ENCODE measurements around the gene RNF149. TPM values are rescaled to one million over a fixed set of nuclear protein-coding genes. Genes with fewer than 3 reads are reported as not detected.

RNF149 gene
- total RNA-seq, 1 donor from 2014 or later, result 35.0 TPM

- no peak overlapping the region for H3K4me3 ChIP-seq
- H3K79me2 ChIP-seq (ENCODE audit: low read depth), result no peaks in the 10 kb centered on the region
- H3K9ac ChIP-seq, result no peak overlapping the region
- no peaks in the 10 kb centered on the region for H4K20me1 ChIP-seq (ENCODE audit: low read depth)
- H3K9me3 Mint-ChIP-seq, result no peaks in the 10 kb centered on the region
- H3K27ac ChIP-seq, result no peak overlapping the region
- peaks cover 11% of the 10 kb centered on the region for H3K27me3 Mint-ChIP-seq (ENCODE audit: insufficient read depth, low read depth)
- H3K4me1 Mint-ChIP-seq, result peaks cover 5% of the 10 kb centered on the region
- no peaks in the 10 kb centered on the region for H3K27me3 ChIP-seq
- TF ChIP-seq EZH2 (IDR thresholded peaks at IDR 0.05) (no peak), CTCF (IDR thresholded peaks at IDR 0.05) (no peak), EZH2phosphoT487 (IDR thresholded peaks at IDR 0.05) (no peak)
- no peaks in the 10 kb centered on the region for H3F3A ChIP-seq (ENCODE audit: low read depth)
- H3K9me3 ChIP-seq (ENCODE audit: low read depth), result no peaks in the 10 kb centered on the region
- H3K27ac Mint-ChIP-seq, result no peak overlapping the region
- H3K4me2 ChIP-seq, result no peak overlapping the region
- no peaks in the 10 kb centered on the region for H3K4me1 ChIP-seq
- no peaks in the 10 kb centered on the region for H3K36me3 Mint-ChIP-seq
- H2AFZ ChIP-seq (replicated peaks), result no peak overlapping the region
- DNase-seq (ENCODE audit: low spot score), result no peak
- H3K4me3 Mint-ChIP-seq, result no peak overlapping the region
- H3K36me3 ChIP-seq, result no peaks in the 10 kb centered on the region
Observed at GRCh38 chr2:101346909-101347308, 38.4 kb upstream of the RNF149 start.

GRCh38 chr2:101344137-101344536 is 35.6 kb upstream of the RNF149 start:
- H3K9me3 ChIP-seq (ENCODE audit: low read depth), result no peaks in the 10 kb centered on the region
- H4K20me1 ChIP-seq (ENCODE audit: low read depth), result no peaks in the 10 kb centered on the region
- Mint-ChIP-seq H3K4me1 (peaks cover 9% of the 10 kb centered on the region), H3K4me3 (no peak overlapping the region), H3K27ac (peak overlapping the region; percentile 82), H3K27me3 (ENCODE audit: insufficient read depth, low read depth) (peaks cover 11% of the 10 kb centered on the region), H3K9me3 (no peaks in the 10 kb centered on the region), H3K36me3 (no peaks in the 10 kb centered on the region)
- H2AFZ ChIP-seq (replicated peaks), result no peak overlapping the region
- H3K4me2 ChIP-seq, result no peak overlapping the region
- peaks cover 4% of the 10 kb centered on the region for H3K4me1 ChIP-seq
- H3K27ac ChIP-seq, result no peak overlapping the region
- H3K9ac ChIP-seq, result no peak overlapping the region
- no peaks in the 10 kb centered on the region for H3K27me3 ChIP-seq
- no peaks in the 10 kb centered on the region for H3K36me3 ChIP-seq
- no peak overlapping the region for H3K4me3 ChIP-seq
- no peak for TF ChIP-seq CTCF (IDR thresholded peaks at IDR 0.05)
- TF ChIP-seq EZH2phosphoT487 (IDR thresholded peaks at IDR 0.05), result no peak
- no peak for TF ChIP-seq EZH2 (IDR thresholded peaks at IDR 0.05)
- no peaks in the 10 kb centered on the region for H3F3A ChIP-seq (ENCODE audit: low read depth)
- no peak for DNase-seq (ENCODE audit: low spot score)
- H3K79me2 ChIP-seq (ENCODE audit: low read depth), result no peaks in the 10 kb centered on the region

- no peak overlapping the region for H2AFZ ChIP-seq (replicated peaks)
- Mint-ChIP-seq H3K9me3 (no peaks in the 10 kb centered on the region), H3K27me3 (ENCODE audit: insufficient read depth, low read depth) (peaks cover 11% of the 10 kb centered on the region), H3K27ac (no peak overlapping the region), H3K4me3 (no peak overlapping the region), H3K36me3 (no peaks in the 10 kb centered on the region), H3K4me1 (peaks cover 9% of the 10 kb centered on the region)
- H3K9me3 ChIP-seq (ENCODE audit: low read depth), result no peaks in the 10 kb centered on the region
- no peak overlapping the region for H3K4me3 ChIP-seq
- H3K36me3 ChIP-seq, result no peaks in the 10 kb centered on the region
- no peaks in the 10 kb centered on the region for H4K20me1 ChIP-seq (ENCODE audit: low read depth)
- H3K27ac ChIP-seq, result no peak overlapping the region
- no peaks in the 10 kb centered on the region for H3K79me2 ChIP-seq (ENCODE audit: low read depth)
- no peaks in the 10 kb centered on the region for H3K27me3 ChIP-seq
- no peak for TF ChIP-seq EZH2 (IDR thresholded peaks at IDR 0.05)
- TF ChIP-seq EZH2phosphoT487 (IDR thresholded peaks at IDR 0.05), result no peak
- no peak for TF ChIP-seq CTCF (IDR thresholded peaks at IDR 0.05)
- no peak overlapping the region for H3K9ac ChIP-seq
- no peak for DNase-seq (ENCODE audit: low spot score)
- no peak overlapping the region for H3K4me2 ChIP-seq
- H3F3A ChIP-seq (ENCODE audit: low read depth), result no peaks in the 10 kb centered on the region
- H3K4me1 ChIP-seq, result peaks cover 12% of the 10 kb centered on the region
Observed at GRCh38 chr2:101342625-101343008, 34.1 kb upstream of the RNF149 start.
